K562 (cell line): Measurements from ENCODE around the gene PLA2G15. TPM values are rescaled to one million over a fixed set of nuclear protein-coding genes. Genes with fewer than 3 reads are reported as not detected.
A peak's percentile ranks its signal among the peaks of the same experiment; 100 is the strongest.

ENCODE experiments used
- ATAC-seq: fragments of 200-7000 bp; cut with Tn5 transposase; 3 replicates; pipeline ENCODE4 v1.9.1; 2020; ENCODE audit warnings: moderate library complexity
- BruUV-seq: library from RNA; stranded (reverse); fragments of 400-500 nt; replicated peaks from 2 replicates; lab custom pipeline; 2021; lab: Mats Ljungman, UMichigan
- CTCF ChIA-PET: fragments of 300-600 bp; formaldehyde crosslinking; extraction: SDS; loops from one replicate; lab custom pipeline; 2021; ENCODE audit warnings: low intra/inter-chr PET ratio; lab: Yijun Ruan, JAX
- POLR2A ChIA-PET: fragments of 300-600, 350-650 bp; sonication (Branson Sonifier 250); formaldehyde crosslinking; extraction: SDS; loops from one replicate; lab custom pipeline; 2021; ENCODE audit warnings: antibody characterized with exemption, inconsistent platforms; lab: Yijun Ruan, JAX
- DNase-seq, 4 experiments: peaks; one replicate each; pipeline versions ENCODE4 v3.0.0 to v3.0.0-alpha.2; 2011 to 2018; ENCODE audit warnings: low spot score in 3 of 4, mixed read lengths in 3 of 4; ENCODE audit errors: extremely low read depth in 1 of 4
- FAIRE-seq: peaks from 2 replicates; lab custom pipeline; 2011; peaks lifted over from hg19 to GRCh38; lab: Jason Lieb, UNC
- H2AFZ ChIP-seq: 2 replicates; pipeline ENCODE4 v1.6.0; 2011; ENCODE audit warnings: low read depth, low read length, control low read depth, inconsistent platforms
- H3K27ac ChIP-seq: fragments of 200-600 bp; 3 replicates; pipeline ENCODE4 v1.8.0; 2011; ENCODE audit warnings: low read depth, mild to moderate bottlenecking, control low read depth, inconsistent platforms, low read length, moderate library complexity, mixed read lengths; ENCODE audit errors: extremely low read depth
- H3K27me3 ChIP-seq, 2 experiments: fragments of 300-600 bp in 1 of 2; 2 replicates in 1 of 2; 3 replicates in 1 of 2; pipeline versions ENCODE4 v1.6.0 to v1.8.0; 2011; ENCODE audit warnings: inconsistent platforms in 2 of 2, low read length in 2 of 2, mild to moderate bottlenecking in 1 of 2, mixed read lengths in 1 of 2, moderate library complexity in 1 of 2; ENCODE audit not compliant: control insufficient read depth in 2 of 2, insufficient read depth in 2 of 2
- H3K36me3 ChIP-seq: fragments of 300-600 bp; 3 replicates; pipeline ENCODE4 v1.8.0; 2011; ENCODE audit warnings: mild to moderate bottlenecking, low read length, inconsistent platforms; ENCODE audit not compliant: control insufficient read depth, insufficient read depth
- H3K4me1 ChIP-seq, 2 experiments: fragments of 200-600 bp in 1 of 2; replicated peaks in 1 of 2; 2 replicates in 1 of 2; 3 replicates in 1 of 2; pipeline versions ENCODE4 v1.5.1 to v1.8.0; 2011; ENCODE audit warnings: inconsistent platforms in 2 of 2, low read length in 2 of 2, mild to moderate bottlenecking in 1 of 2, mixed read lengths in 1 of 2, moderate library complexity in 1 of 2; ENCODE audit not compliant: control insufficient read depth in 2 of 2, insufficient read depth in 2 of 2
- H3K4me2 ChIP-seq: 2 replicates; pipeline ENCODE4 v1.6.1; 2011; ENCODE audit warnings: low read length, control low read depth, inconsistent platforms, mixed read lengths; ENCODE audit not compliant: insufficient read depth
- H3K4me3 ChIP-seq: fragments of 200-600 bp; sonication (generic), shearing (Covaris generic); 2 replicates; pipeline ENCODE4 v1.5.1; 2016; ENCODE audit warnings: control low read depth, inconsistent platforms
- H3K79me2 ChIP-seq: fragments of 200-600 bp; 3 replicates; pipeline ENCODE4 v1.8.0; 2011; ENCODE audit warnings: low read length, inconsistent platforms; ENCODE audit not compliant: control insufficient read depth, insufficient read depth
- H3K9ac ChIP-seq, 2 experiments: 2 replicates each; pipeline versions ENCODE4 v1.6.0 to v1.6.1; 2011; ENCODE audit warnings: low read depth in 2 of 2, low read length in 2 of 2, control low read depth in 1 of 2, inconsistent platforms in 1 of 2, mild to moderate bottlenecking in 1 of 2, mixed read lengths in 1 of 2; ENCODE audit not compliant: insufficient read depth in 1 of 2
- H3K9me1 ChIP-seq: one replicate; pipeline ENCODE4 v1.6.0; 2011; ENCODE audit warnings: inconsistent platforms, mild to moderate bottlenecking, low read length, moderate library complexity; ENCODE audit not compliant: control insufficient read depth, insufficient read depth
- H3K9me3 ChIP-seq: replicated peaks from 2 replicates; pipeline ENCODE4 v1.5.1; 2011; ENCODE audit warnings: low read depth, low read length, inconsistent platforms; ENCODE audit not compliant: control insufficient read depth, insufficient read depth
- H4K20me1 ChIP-seq: replicated peaks from 2 replicates; pipeline ENCODE4 v1.6.1; 2011; ENCODE audit warnings: low read length, inconsistent platforms, mixed read lengths; ENCODE audit not compliant: control insufficient read depth, insufficient read depth
- MLX ChIP-seq, 2 experiments: fragments of 450-650 bp in 1 of 2; sonication (generic) in 1 of 2; formaldehyde crosslinking; conservative IDR thresholded peaks; 2 replicates each; pipeline versions ENCODE4 v1.4.0 to v1.8.1; 2020 to 2022; ENCODE audit warnings: mild to moderate bottlenecking in 1 of 2, missing genetic modification reagents in 1 of 2
- NFIC ChIP-seq: fragments of 450-650 bp; IDR thresholded peaks from 2 replicates; pipeline ENCODE4 v1.6.1; 2017; ENCODE audit warnings: mild to moderate bottlenecking, inconsistent platforms
- POLR2AphosphoS2 ChIP-seq: IDR thresholded peaks from 2 replicates; pipeline ENCODE4 v1.6.1; 2012; ENCODE audit warnings: low read length, improper control_type of control experiment
- ZBTB17 ChIP-seq: fragments of 450-650 bp; formaldehyde crosslinking; IDR thresholded peaks from 2 replicates; pipeline ENCODE4 v1.4.0; 2020; ENCODE audit warnings: mild to moderate bottlenecking
- WGBS: fragments of 100-300 bp; shearing (Covaris generic); methylation state at CpG from one replicate; pipeline ENCODE4 v1.1.6; 2016; ENCODE audit warnings: low coverage, mixed read lengths; ENCODE audit not compliant: insufficient coverage; ENCODE audit errors: missing lambda C conversion rate; 5-methylcytosine and 5-hydroxymethylcytosine counted together
- in situ Hi-C: fragments of 300-500 bp; cut with MboI; formaldehyde crosslinking; loops from 4 replicates; pipeline ENCODE4 v1.15.0; 2018; ENCODE audit warnings: inconsistent platforms, mixed read lengths
- intact Hi-C: fragments of 100-400 bp; cut with micrococcal nuclease; formaldehyde crosslinking; loops from 2 replicates; pipeline ENCODE4 v1.14.2; 2022
- polyA plus RNA-seq, 8 experiments: library from polyadenylated mRNA; depleted of rRNA in 4 of 8; stranded (reverse) in 5 of 8; unstranded in 3 of 8; fragments of >200 nt; fragmentation: Nextera tagmentation in 2 of 8; fragmentation: Illumina TruSeq in 1 of 8; extraction: Ambion mirVana in 2 of 8; extraction: Trizol in 1 of 8; gene quantifications; 2 replicates each; pipeline versions ENCODE4 v1.2.1 to v1.2.3, GENCODE V29; 2011 to 2014; ENCODE audit warnings: inconsistent platforms in 1 of 8, missing spikeins in 1 of 8
- total RNA-seq, 7 experiments: library from RNA; depleted of rRNA in 6 of 7; stranded (reverse); fragments of >200 nt in 6 of 7; fragmentation: Illumina TruSeq in 2 of 7; extraction: Trizol in 2 of 7; gene quantifications; 2 replicates each; pipeline versions ENCODE4 v1.2.1 to v1.2.3, GENCODE V29; 2011 to 2021; ENCODE audit warnings: low replicate concordance in 1 of 7

The PLA2G15 gene
- total and polyA plus RNA-seq, 9 of the 15 experiments (the other 6 are each of a cell fraction or from before 2014, with no cell fraction given) = 0.42 to 8.6 (median 4.8) TPM

GRCh38 chr16:68234188-68235107 lies 10.7 kb upstream of the PLA2G15 start:
- no peak overlapping the region for H3K4me2 ChIP-seq
- no peak overlapping the region for H3K4me3 ChIP-seq
- no peak for DNase-seq
- 77% methylated on average over 12 of the region's 13 CpGs for WGBS
- no peaks in the 10 kb centered on the region for H3K79me2 ChIP-seq
- intact Hi-C loops (no loop called here), in situ Hi-C loops (no loop called here)
- H3K9ac ChIP-seq = no peak overlapping the region
- no peak overlapping the region for H3K27ac ChIP-seq
- peaks cover 7% of the 10 kb centered on the region for H3K9me3 ChIP-seq
- no TSS peak for BruUV-seq
- peaks cover 24% of the 10 kb centered on the region; the same call in 2 of the 3 replicates for H3K36me3 ChIP-seq
- ChIA-PET CTCF (no interaction called here), POLR2A (interaction anchor here (0.6 to 0.7 kb wide), 3 partner anchors 77 to 1062 kb away, joined by 3 to 4 read pairs (median 3); no protein-coding TSS in a partner anchor)
- no peaks in the 10 kb centered on the region for H3K27me3 ChIP-seq
- FAIRE-seq = no peak
- ATAC-seq = no peak
- H3K4me1 ChIP-seq = peaks cover 0 to 19% of the 10 kb centered on the region in 2 experiments; a peak in 1 of 5 replicates
- no peaks in the 10 kb centered on the region for H3K9me1 ChIP-seq
- H2AFZ ChIP-seq = no peak overlapping the region
- H4K20me1 ChIP-seq = no peaks in the 10 kb centered on the region; the same call in 1 of the 2 replicates
- no peak for TF ChIP-seq ZBTB17
- TF ChIP-seq MLX (CRISPR knock-in tag; conservative IDR thresholded peaks at IDR 0.05) = no peak
- TF ChIP-seq NFIC = 0 out of 2 replicates have a peak, but pooled peaks have one; percentile 13
- peak; percentile 30; the same call in 1 of the 2 replicates for TF ChIP-seq POLR2AphosphoS2
